Mesothelial cell of epicardium (in vitro differentiated cells): ENCODE data around the gene ZNF497. TPM values are rescaled to one million over a fixed set of nuclear protein-coding genes. Genes with fewer than 3 reads are reported as not detected.
"Not testable (repeated sequence)": the region's sequence is repeated elsewhere in the genome, so short reads cannot be mapped to it uniquely, and the experiment has no call there.

ENCODE experiments used
- DNase-seq, 2 experiments: peaks; one replicate each; pipeline ENCODE4 v3.0.0; 2021; ENCODE audit warnings: low spot score in 2 of 2; ENCODE audit not compliant: unreplicated experiment in 2 of 2
- H3K27ac Mint-ChIP-seq: 2 replicates; pipeline ENCODE4 v1.8.0; 2021; ENCODE audit warnings: mixed read lengths
- H3K27me3 Mint-ChIP-seq: 2 replicates; pipeline ENCODE4 v1.8.0; 2021; ENCODE audit warnings: low read depth, mixed read lengths
- H3K36me3 Mint-ChIP-seq: 2 replicates; pipeline ENCODE4 v1.8.0; 2021; ENCODE audit warnings: mixed read lengths
- H3K4me1 Mint-ChIP-seq: 2 replicates; pipeline ENCODE4 v1.8.0; 2021; ENCODE audit warnings: mixed read lengths
- H3K4me3 Mint-ChIP-seq: 2 replicates; pipeline ENCODE4 v1.8.0; 2021; ENCODE audit warnings: mild to moderate bottlenecking, moderate library complexity, mixed read lengths
- H3K9me3 Mint-ChIP-seq: 2 replicates; pipeline ENCODE4 v1.8.0; 2021; ENCODE audit warnings: mixed read lengths
- total RNA-seq: library from RNA; stranded (reverse); gene quantifications from 3 replicates; pipeline ENCODE4 v1.2.1, GENCODE V29; 2021
- TF ChIP-seq, protein P1 (sequence below): fragments of 200-600 bp; sonication (generic); IDR thresholded peaks from one replicate; pipeline ENCODE4 v1.5.0; 2021; ENCODE audit warnings: antibody characterized with exemption; ENCODE audit not compliant: unreplicated experiment

The ZNF497 gene
- total RNA-seq, 1 donor from 2014 or later = 7.6 TPM

DNA sequence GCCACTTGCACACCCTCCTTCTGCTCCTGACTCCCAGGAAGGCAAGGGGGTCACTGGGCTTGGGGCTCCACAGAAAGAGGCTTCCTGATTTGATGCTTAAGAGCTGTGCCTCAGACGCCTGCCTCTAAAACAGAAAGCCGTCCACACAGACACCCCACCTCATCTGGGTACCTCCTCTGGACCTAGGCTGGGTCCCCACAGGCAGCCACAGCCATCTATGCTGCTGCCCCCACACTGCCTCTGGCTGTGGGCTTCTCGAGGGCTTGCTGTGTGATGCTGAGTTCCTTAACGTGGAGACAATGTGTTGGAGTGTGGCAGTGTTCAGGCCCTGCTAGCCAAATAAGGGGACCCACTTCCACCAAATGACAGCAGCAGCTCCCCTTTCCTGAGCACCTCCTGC, 44.3 kb downstream of the ZNF497 start:
- Mint-ChIP-seq H3K27ac (no peak overlapping the region), H3K36me3 (peaks cover 21% of the 10 kb centered on the region), H3K4me3 (no peak overlapping the region), H3K27me3 (no peaks in the 10 kb centered on the region), H3K9me3 (peaks cover 6% of the 10 kb centered on the region), H3K4me1 (no peaks in the 10 kb centered on the region)
- TF ChIP-seq, protein P1, sequence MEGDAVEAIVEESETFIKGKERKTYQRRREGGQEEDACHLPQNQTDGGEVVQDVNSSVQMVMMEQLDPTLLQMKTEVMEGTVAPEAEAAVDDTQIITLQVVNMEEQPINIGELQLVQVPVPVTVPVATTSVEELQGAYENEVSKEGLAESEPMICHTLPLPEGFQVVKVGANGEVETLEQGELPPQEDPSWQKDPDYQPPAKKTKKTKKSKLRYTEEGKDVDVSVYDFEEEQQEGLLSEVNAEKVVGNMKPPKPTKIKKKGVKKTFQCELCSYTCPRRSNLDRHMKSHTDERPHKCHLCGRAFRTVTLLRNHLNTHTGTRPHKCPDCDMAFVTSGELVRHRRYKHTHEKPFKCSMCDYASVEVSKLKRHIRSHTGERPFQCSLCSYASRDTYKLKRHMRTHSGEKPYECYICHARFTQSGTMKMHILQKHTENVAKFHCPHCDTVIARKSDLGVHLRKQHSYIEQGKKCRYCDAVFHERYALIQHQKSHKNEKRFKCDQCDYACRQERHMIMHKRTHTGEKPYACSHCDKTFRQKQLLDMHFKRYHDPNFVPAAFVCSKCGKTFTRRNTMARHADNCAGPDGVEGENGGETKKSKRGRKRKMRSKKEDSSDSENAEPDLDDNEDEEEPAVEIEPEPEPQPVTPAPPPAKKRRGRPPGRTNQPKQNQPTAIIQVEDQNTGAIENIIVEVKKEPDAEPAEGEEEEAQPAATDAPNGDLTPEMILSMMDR = no peak
- DNase-seq = no peak

DNA sequence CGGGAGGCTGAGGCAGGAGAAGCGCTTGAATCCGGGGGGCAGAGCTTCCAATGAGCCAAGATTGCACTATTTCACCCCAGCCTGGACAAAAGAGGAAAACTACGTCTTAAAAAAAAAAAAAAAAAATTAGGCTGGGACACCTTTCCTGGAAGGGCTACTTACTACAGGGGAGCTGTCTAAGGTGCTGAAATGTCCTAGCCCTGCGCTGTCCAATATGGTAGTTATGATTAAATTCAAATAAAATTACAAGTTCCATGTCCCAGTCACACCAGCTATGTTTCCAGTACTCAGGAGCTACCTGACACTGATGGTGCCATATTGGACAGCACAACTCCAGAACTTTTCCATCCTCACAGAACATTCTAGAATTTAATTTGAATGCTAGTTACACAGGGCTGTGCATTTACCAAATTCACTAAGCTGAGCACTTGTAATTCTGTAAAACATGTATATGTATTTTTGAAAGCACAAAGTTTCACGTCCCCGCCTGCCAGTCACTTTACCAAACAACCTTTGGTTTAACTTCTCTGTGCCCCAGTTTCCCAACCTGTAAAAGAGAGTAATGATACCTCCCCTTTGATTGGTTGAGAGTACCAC, 45.0 kb downstream of the ZNF497 start:
- H3K9me3 Mint-ChIP-seq = peaks cover 6% of the 10 kb centered on the region
- DNase-seq = no peak

DNA sequence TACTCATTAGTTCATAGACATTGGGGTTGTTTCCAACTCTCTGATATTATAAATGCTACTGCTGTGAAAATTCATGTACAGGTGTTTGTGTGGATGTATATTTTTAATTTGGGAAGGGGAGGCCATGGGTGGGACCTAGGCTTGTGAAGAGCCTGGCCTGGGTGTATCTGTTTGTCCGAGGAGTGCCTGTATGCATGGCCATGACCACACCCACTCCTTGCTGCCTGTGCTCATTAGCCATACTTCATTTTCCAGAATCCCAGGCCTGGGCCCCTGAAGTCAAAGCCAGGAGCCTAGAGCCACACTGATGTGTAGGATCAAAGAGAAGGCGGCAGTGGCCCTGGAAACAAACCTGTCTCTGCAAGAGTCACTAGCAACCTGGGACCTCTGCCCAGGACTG, 47.0 kb downstream of the ZNF497 start:
- no peak for DNase-seq
- Mint-ChIP-seq H3K27me3 (no peaks in the 10 kb centered on the region), H3K36me3 (peaks cover 41% of the 10 kb centered on the region), H3K4me1 (no peaks in the 10 kb centered on the region), H3K4me3 (no peak overlapping the region), H3K27ac (no peak overlapping the region), H3K9me3 (peaks cover 6% of the 10 kb centered on the region)
- TF ChIP-seq, protein P1 = no peak

More for the DNA sequence above, 45.0 kb downstream of the ZNF497 start:
- Mint-ChIP-seq H3K27ac (no peak overlapping the region), H3K36me3 (peaks cover 27% of the 10 kb centered on the region), H3K4me3 (no peak overlapping the region), H3K27me3 (no peaks in the 10 kb centered on the region), H3K4me1 (no peaks in the 10 kb centered on the region)
- TF ChIP-seq, protein P1 = no peak

DNA sequence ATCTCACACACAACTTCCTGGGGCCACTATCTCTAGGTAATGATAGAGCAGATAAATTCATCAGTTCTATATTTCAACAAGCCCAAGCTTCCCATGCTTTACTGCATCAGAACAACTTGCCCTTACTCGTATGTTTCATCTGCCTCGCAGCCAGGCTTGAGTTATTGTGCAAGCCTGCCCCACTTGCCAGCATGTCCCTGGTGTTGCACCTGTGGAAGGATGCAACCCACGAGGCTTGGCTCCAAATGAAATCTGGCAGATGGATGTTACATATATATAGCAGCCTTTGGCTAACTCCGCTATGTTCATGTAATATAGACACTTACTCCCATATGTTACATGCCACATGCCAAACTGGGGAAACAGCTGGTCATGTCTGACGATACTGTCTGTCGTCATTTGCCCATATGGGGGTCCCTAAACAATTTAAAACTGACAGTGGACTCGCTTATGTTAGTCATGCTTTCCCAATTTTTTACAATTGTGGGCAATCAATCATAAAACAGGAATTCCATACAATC, 51.1 kb downstream of the ZNF497 start:
- H3K36me3 Mint-ChIP-seq = peaks cover 64% of the 10 kb centered on the region
- H3K4me1 Mint-ChIP-seq = peaks cover under 1% of the 10 kb centered on the region
- no peak for DNase-seq
- TF ChIP-seq, protein P1 = no peak
- H3K27ac Mint-ChIP-seq = no peak overlapping the region
- no peaks in the 10 kb centered on the region for H3K27me3 Mint-ChIP-seq
- H3K9me3 Mint-ChIP-seq = peaks cover 6% of the 10 kb centered on the region
- no peak overlapping the region for H3K4me3 Mint-ChIP-seq

DNA sequence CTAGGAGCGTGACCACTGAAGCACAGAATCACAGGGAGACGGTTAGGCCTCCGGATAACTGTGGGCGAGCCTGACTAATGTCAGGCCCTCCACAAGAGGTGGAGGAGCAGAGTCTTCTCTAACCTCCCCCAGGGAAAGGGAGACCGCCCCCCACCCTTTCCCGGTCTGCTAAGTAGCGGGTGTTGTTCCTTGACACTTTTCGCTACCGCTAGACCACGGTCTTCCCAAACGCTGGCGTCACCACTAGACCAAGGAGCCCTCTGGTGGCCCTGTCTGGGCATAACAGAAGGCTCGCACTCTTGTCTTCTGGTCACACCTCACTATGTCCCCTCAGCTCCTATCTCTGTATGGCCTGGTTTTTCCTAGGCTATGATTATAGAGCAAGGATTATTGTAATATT, 51.9 kb downstream of the ZNF497 start:
- DNase-seq = peak in 1 of 2 experiments; percentile 60
- peaks cover 64% of the 10 kb centered on the region for H3K36me3 Mint-ChIP-seq
- TF ChIP-seq, protein P1 = peak; percentile 39
- H3K4me1 Mint-ChIP-seq, H3K27ac Mint-ChIP-seq, H3K9me3 Mint-ChIP-seq, H3K27me3 Mint-ChIP-seq, H3K4me3 Mint-ChIP-seq: not testable (repeated sequence)
